Neural cell (in vitro differentiated cells): ENCODE measurements around the gene NHLH1. TPM values are rescaled to one million over a fixed set of nuclear protein-coding genes. Genes with fewer than 3 reads are reported as not detected.

Experiments used
- H2AFZ ChIP-seq: fragments of 200-600, 300-800 bp; sonication (generic), shearing (Covaris generic); 2 replicates; pipeline ENCODE4 v1.6.0; 2014; ENCODE audit warnings: low read depth, mild to moderate bottlenecking, antibody characterized with exemption, low read length, moderate library complexity
- H3F3A ChIP-seq: fragments of 200-600 bp; shearing (Covaris generic); 2 replicates; pipeline ENCODE4 v1.6.1; 2016; ENCODE audit warnings: mild to moderate bottlenecking, moderate library complexity, mixed read lengths, antibody characterized with exemption, low read length; ENCODE audit not compliant: insufficient read depth, poor library complexity, severe bottlenecking
- H3K27ac ChIP-seq: fragments of 200-600, 300-800 bp; sonication (generic), shearing (Covaris generic); 2 replicates; pipeline ENCODE4 v1.5.1; 2014; ENCODE audit warnings: mild to moderate bottlenecking, low read length, moderate library complexity
- H3K27me3 ChIP-seq: fragments of 300-800, 200-600 bp; sonication (generic), shearing (Covaris generic); 2 replicates; pipeline ENCODE4 v1.6.0; 2014; ENCODE audit warnings: mild to moderate bottlenecking, low read depth, low read length, moderate library complexity; ENCODE audit not compliant: insufficient read depth
- H3K36me3 ChIP-seq: fragments of 300-800, 200-600 bp; sonication (generic), shearing (Covaris generic); 2 replicates; pipeline ENCODE4 v1.5.1; 2014; ENCODE audit warnings: mild to moderate bottlenecking, antibody characterized with exemption, low read length, moderate library complexity; ENCODE audit not compliant: insufficient read depth
- H3K4me2 ChIP-seq: fragments of 300-800, 200-600 bp; sonication (generic), shearing (Covaris generic); 2 replicates; pipeline ENCODE4 v1.6.0; 2014; ENCODE audit warnings: mild to moderate bottlenecking, low read length
- H3K4me3 ChIP-seq: fragments of 300-800, 200-600 bp; sonication (generic), shearing (Covaris generic); 2 replicates; pipeline ENCODE4 v1.5.1; 2014; ENCODE audit warnings: mild to moderate bottlenecking, low read length, moderate library complexity
- H3K79me2 ChIP-seq: fragments of 200-600 bp; shearing (Covaris generic); replicated peaks from 2 replicates; pipeline ENCODE4 v1.6.0; 2014; ENCODE audit warnings: mild to moderate bottlenecking, low read length, moderate library complexity; ENCODE audit not compliant: insufficient read depth
- H3K9ac ChIP-seq: fragments of 300-800, 200-600 bp; sonication (generic), shearing (Covaris generic); 2 replicates; pipeline ENCODE4 v1.6.1; 2016; ENCODE audit warnings: mild to moderate bottlenecking, low read length, mixed read lengths
- H3K9me2 ChIP-seq: fragments of 200-600 bp; shearing (Covaris generic); 2 replicates; pipeline ENCODE4 v1.6.1; 2016; ENCODE audit warnings: mild to moderate bottlenecking, low read length, mixed read lengths; ENCODE audit not compliant: insufficient read depth
- H3K9me3 ChIP-seq: fragments of 200-600, 300-800 bp; sonication (generic), shearing (Covaris generic); 2 replicates; pipeline ENCODE4 v1.6.1; 2016; ENCODE audit warnings: mild to moderate bottlenecking, mixed run types, low read length, moderate library complexity, mixed read lengths
- H4K20me1 ChIP-seq: fragments of 200-600 bp; shearing (Covaris generic); 2 replicates; pipeline ENCODE4 v1.6.1; 2016; ENCODE audit warnings: mild to moderate bottlenecking, mixed run types; ENCODE audit not compliant: insufficient read depth
- EP300 ChIP-seq: fragments of 450-650 bp; conservative IDR thresholded peaks from 2 replicates; pipeline ENCODE4 v1.6.1; 2014; ENCODE audit warnings: antibody characterized with exemption, mild to moderate bottlenecking, moderate library complexity; ENCODE audit not compliant: poor library complexity, severe bottlenecking
- EZH2 ChIP-seq: fragments of 200-600, 300-800 bp; shearing (Covaris generic), sonication (generic); IDR thresholded peaks from 2 replicates; pipeline ENCODE4 v1.6.1; 2014; ENCODE audit warnings: antibody characterized with exemption, low read length, borderline replicate concordance, mild to moderate bottlenecking; ENCODE audit not compliant: insufficient read depth, poor library complexity, severe bottlenecking
- MXI1 ChIP-seq: fragments of 450-650 bp; conservative IDR thresholded peaks from 2 replicates; pipeline ENCODE4 v1.6.1; 2014; ENCODE audit warnings: antibody characterized with exemption, mild to moderate bottlenecking; ENCODE audit not compliant: poor library complexity, severe bottlenecking
- POLR2AphosphoS5 ChIP-seq: IDR thresholded peaks from 2 replicates; pipeline ENCODE4 v1.6.1; 2012
- RAD21 ChIP-seq: fragments of 450-650 bp; conservative IDR thresholded peaks from 2 replicates; pipeline ENCODE4 v1.6.1; 2014; ENCODE audit warnings: antibody characterized with exemption, mild to moderate bottlenecking, moderate library complexity
- SMC3 ChIP-seq: fragments of 450-650 bp; conservative IDR thresholded peaks from 2 replicates; pipeline ENCODE4 v1.6.1; 2014; ENCODE audit warnings: antibody characterized with exemption, mild to moderate bottlenecking, moderate library complexity; ENCODE audit not compliant: poor library complexity
- TAF1 ChIP-seq: IDR thresholded peaks from 2 replicates; pipeline ENCODE4 v1.6.1; 2012; ENCODE audit warnings: low read depth
- polyA plus RNA-seq: library from polyadenylated mRNA; depleted of rRNA; stranded (reverse); fragments of >200 nt; gene quantifications from 2 replicates; pipeline ENCODE4 v1.2.3, GENCODE V29; 2014
- small RNA-seq, 3 experiments: library from RNA; depleted of rRNA; stranded (forward); fragments of <200 nt; gene quantifications; one replicate each; pipeline ENCODE3, GENCODE V24; 2012
- TF ChIP-seq, protein P1 (sequence below): fragments of 450-650 bp; IDR thresholded peaks from 2 replicates; pipeline ENCODE4 v1.5.1; 2014; ENCODE audit warnings: antibody characterized with exemption, mild to moderate bottlenecking, moderate library complexity; ENCODE audit not compliant: poor library complexity, severe bottlenecking
- TF ChIP-seq, protein P2 (sequence below): IDR thresholded peaks from 2 replicates; pipeline ENCODE4 v1.6.1; 2012; ENCODE audit warnings: borderline replicate concordance

NHLH1 gene
- polyA plus RNA-seq, 1 donor from 2014 or later: 0.11 TPM

DNA sequence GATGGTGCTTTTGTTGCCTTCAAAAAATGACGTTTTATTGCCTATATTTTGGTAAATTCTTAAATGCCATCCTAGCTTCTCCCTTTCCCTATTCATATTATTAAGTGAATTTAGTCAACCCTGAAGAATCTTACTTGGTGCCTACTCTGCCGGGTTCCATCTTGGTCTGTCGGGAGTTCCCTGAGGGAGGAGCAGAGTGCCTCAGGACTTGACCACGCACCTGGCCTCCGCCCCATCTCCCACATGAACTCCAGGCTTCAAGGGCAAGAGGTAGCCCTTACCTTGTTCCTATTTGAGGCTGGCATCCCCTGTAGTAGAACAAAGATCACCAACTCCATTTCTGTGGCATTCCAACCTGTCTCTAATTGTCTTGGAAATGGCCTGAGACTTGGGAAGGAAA lies 55.0 kb downstream of the NHLH1 start:
- peaks cover 7% of the 10 kb centered on the region for H3K36me3 ChIP-seq
- H3K27ac ChIP-seq: no peak overlapping the region
- no peaks in the 10 kb centered on the region for H3K79me2 ChIP-seq
- H3K4me3 ChIP-seq: no peak overlapping the region
- H3K9me3 ChIP-seq: no peaks in the 10 kb centered on the region
- H4K20me1 ChIP-seq: no peaks in the 10 kb centered on the region
- no peak overlapping the region for H2AFZ ChIP-seq
- TF ChIP-seq POLR2AphosphoS5 (no peak), MXI1 (no peak), TAF1 (no peak), RAD21 (no peak), SMC3 (no peak), EP300 (no peak), EZH2 (no peak)
- TF ChIP-seq, protein P1, sequence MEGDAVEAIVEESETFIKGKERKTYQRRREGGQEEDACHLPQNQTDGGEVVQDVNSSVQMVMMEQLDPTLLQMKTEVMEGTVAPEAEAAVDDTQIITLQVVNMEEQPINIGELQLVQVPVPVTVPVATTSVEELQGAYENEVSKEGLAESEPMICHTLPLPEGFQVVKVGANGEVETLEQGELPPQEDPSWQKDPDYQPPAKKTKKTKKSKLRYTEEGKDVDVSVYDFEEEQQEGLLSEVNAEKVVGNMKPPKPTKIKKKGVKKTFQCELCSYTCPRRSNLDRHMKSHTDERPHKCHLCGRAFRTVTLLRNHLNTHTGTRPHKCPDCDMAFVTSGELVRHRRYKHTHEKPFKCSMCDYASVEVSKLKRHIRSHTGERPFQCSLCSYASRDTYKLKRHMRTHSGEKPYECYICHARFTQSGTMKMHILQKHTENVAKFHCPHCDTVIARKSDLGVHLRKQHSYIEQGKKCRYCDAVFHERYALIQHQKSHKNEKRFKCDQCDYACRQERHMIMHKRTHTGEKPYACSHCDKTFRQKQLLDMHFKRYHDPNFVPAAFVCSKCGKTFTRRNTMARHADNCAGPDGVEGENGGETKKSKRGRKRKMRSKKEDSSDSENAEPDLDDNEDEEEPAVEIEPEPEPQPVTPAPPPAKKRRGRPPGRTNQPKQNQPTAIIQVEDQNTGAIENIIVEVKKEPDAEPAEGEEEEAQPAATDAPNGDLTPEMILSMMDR: no peak
- TF ChIP-seq, protein P2, sequence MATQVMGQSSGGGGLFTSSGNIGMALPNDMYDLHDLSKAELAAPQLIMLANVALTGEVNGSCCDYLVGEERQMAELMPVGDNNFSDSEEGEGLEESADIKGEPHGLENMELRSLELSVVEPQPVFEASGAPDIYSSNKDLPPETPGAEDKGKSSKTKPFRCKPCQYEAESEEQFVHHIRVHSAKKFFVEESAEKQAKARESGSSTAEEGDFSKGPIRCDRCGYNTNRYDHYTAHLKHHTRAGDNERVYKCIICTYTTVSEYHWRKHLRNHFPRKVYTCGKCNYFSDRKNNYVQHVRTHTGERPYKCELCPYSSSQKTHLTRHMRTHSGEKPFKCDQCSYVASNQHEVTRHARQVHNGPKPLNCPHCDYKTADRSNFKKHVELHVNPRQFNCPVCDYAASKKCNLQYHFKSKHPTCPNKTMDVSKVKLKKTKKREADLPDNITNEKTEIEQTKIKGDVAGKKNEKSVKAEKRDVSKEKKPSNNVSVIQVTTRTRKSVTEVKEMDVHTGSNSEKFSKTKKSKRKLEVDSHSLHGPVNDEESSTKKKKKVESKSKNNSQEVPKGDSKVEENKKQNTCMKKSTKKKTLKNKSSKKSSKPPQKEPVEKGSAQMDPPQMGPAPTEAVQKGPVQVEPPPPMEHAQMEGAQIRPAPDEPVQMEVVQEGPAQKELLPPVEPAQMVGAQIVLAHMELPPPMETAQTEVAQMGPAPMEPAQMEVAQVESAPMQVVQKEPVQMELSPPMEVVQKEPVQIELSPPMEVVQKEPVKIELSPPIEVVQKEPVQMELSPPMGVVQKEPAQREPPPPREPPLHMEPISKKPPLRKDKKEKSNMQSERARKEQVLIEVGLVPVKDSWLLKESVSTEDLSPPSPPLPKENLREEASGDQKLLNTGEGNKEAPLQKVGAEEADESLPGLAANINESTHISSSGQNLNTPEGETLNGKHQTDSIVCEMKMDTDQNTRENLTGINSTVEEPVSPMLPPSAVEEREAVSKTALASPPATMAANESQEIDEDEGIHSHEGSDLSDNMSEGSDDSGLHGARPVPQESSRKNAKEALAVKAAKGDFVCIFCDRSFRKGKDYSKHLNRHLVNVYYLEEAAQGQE: no peak
- no peaks in the 10 kb centered on the region for H3K27me3 ChIP-seq
- H3F3A ChIP-seq: no peaks in the 10 kb centered on the region
- H3K9ac ChIP-seq: no peak overlapping the region
- no peaks in the 10 kb centered on the region for H3K9me2 ChIP-seq
- H3K4me2 ChIP-seq: no peak overlapping the region

Small RNA genes lying within 50 kb of the gene (small RNA-seq; reads per million reads assigned to genes)
- gene RF00019 (0 to 1.2 (median 0) reads per million in 3 experiments), gene RNU4-42P (0 reads per million in 3 experiments)

Other genes starting within 250 kb of the NHLH1 start
- not detected in 2 replicates for gene ATP1A4, start 215.5 kb upstream of the NHLH1 start, polyA plus RNA-seq
- not detected in 2 replicates for gene CASQ1, start 176.5 kb upstream of the NHLH1 start, polyA plus RNA-seq
- gene PEA15, start 161.7 kb upstream of the NHLH1 start, polyA plus RNA-seq: 46.4 and 51.9 TPM in 2 replicates
- 153 TPM in 2 replicates for gene DCAF8, start 104.5 kb upstream of the NHLH1 start, polyA plus RNA-seq
- gene PEX19, start 81.9 kb upstream of the NHLH1 start, polyA plus RNA-seq: 37.7 and 51.6 TPM in 2 replicates
- gene COPA, start 23.8 kb upstream of the NHLH1 start, polyA plus RNA-seq: 75.0 and 75.6 TPM in 2 replicates
- 21.0 and 26.8 TPM in 2 replicates for gene NCSTN, start 23.7 kb upstream of the NHLH1 start, polyA plus RNA-seq
- 22.6 and 34.0 TPM in 2 replicates for gene VANGL2, start 33.5 kb downstream of the NHLH1 start, polyA plus RNA-seq
- not detected in 2 replicates for gene SLAMF6, start 156.2 kb downstream of the NHLH1 start, polyA plus RNA-seq
- gene CD84, start 212.4 kb downstream of the NHLH1 start, polyA plus RNA-seq: not detected in 2 replicates